Measurements from ENCODE around the gene PTPRH. TPM values are rescaled to one million over a fixed set of nuclear protein-coding genes. Genes with fewer than 3 reads are reported as not detected.

PTPRH gene
- total and polyA plus RNA-seq, 9 of the 15 experiments (the other 6 are each of a cell fraction or from before 2014, with no cell fraction given): 0.87 to 34.3 (median 22.7) TPM

GRCh38 chr19:55179606-55180484 is 29.5 kb downstream of the PTPRH start, which contains the start of gene SYT5 (continued):
- TF ChIP-seq, protein P1, sequence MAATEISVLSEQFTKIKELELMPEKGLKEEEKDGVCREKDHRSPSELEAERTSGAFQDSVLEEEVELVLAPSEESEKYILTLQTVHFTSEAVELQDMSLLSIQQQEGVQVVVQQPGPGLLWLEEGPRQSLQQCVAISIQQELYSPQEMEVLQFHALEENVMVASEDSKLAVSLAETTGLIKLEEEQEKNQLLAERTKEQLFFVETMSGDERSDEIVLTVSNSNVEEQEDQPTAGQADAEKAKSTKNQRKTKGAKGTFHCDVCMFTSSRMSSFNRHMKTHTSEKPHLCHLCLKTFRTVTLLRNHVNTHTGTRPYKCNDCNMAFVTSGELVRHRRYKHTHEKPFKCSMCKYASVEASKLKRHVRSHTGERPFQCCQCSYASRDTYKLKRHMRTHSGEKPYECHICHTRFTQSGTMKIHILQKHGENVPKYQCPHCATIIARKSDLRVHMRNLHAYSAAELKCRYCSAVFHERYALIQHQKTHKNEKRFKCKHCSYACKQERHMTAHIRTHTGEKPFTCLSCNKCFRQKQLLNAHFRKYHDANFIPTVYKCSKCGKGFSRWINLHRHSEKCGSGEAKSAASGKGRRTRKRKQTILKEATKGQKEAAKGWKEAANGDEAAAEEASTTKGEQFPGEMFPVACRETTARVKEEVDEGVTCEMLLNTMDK (IDR thresholded peaks at IDR 0.05; ENCODE audit: borderline replicate concordance, insufficient read depth, low read depth, low read length, poor library complexity, severe bottlenecking): no peak
- TF ChIP-seq FUS (optimal IDR thresholded peaks at IDR 0.05; ENCODE audit: low read depth, low read length): no peak
- TF ChIP-seq ATF7 (IDR thresholded peaks at IDR 0.05): 0 out of 2 replicates have a peak, but pooled peaks have one; percentile 19
- peak; percentile 98 for TF ChIP-seq EGR1 (conservative IDR thresholded peaks at IDR 0.05)
- no peak for TF ChIP-seq HOXB6 (CRISPR knock-in tag; IDR thresholded peaks at IDR 0.05; ENCODE audit: borderline replicate concordance)
- no peak for TF ChIP-seq BCL6 (CRISPR knock-in tag; IDR thresholded peaks at IDR 0.05)
- TF ChIP-seq HCFC1 (IDR thresholded peaks at IDR 0.05; ENCODE audit: low read depth, low read length): no peak
- TF ChIP-seq ESRRA (IDR thresholded peaks at IDR 0.05; ENCODE audit: borderline replicate concordance, low read depth): no peak
- no peak for TF ChIP-seq TAF7 (tag; IDR thresholded peaks at IDR 0.05)
- no peak for TF ChIP-seq ZNF407 (IDR thresholded peaks at IDR 0.05; ENCODE audit: low read depth)
- no peak for TF ChIP-seq ADNP (tag; IDR thresholded peaks at IDR 0.05)
- no peak for TF ChIP-seq ZNF780A (CRISPR knock-in tag; IDR thresholded peaks at IDR 0.05)
- no peak for TF ChIP-seq SMAD1 (IDR thresholded peaks at IDR 0.05; ENCODE audit: low read depth, low read length, partially characterized antibody)
- peak; percentile 99 for TF ChIP-seq SAP30 (IDR thresholded peaks at IDR 0.05; ENCODE audit: borderline replicate concordance, insufficient read depth, low read depth, low read length, poor library complexity, severe bottlenecking)
- TF ChIP-seq, protein P2, sequence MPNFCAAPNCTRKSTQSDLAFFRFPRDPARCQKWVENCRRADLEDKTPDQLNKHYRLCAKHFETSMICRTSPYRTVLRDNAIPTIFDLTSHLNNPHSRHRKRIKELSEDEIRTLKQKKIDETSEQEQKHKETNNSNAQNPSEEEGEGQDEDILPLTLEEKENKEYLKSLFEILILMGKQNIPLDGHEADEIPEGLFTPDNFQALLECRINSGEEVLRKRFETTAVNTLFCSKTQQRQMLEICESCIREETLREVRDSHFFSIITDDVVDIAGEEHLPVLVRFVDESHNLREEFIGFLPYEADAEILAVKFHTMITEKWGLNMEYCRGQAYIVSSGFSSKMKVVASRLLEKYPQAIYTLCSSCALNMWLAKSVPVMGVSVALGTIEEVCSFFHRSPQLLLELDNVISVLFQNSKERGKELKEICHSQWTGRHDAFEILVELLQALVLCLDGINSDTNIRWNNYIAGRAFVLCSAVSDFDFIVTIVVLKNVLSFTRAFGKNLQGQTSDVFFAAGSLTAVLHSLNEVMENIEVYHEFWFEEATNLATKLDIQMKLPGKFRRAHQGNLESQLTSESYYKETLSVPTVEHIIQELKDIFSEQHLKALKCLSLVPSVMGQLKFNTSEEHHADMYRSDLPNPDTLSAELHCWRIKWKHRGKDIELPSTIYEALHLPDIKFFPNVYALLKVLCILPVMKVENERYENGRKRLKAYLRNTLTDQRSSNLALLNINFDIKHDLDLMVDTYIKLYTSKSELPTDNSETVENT (CRISPR knock-in tag; IDR thresholded peaks at IDR 0.05): no peak

Data from K562 (cell line).